Mesodermal cell (in vitro differentiated cells): ENCODE results near the gene SORT1.
A peak's percentile ranks its signal among the peaks of the same experiment; 100 is the strongest.
"Not testable (repeated sequence)": the region's sequence is repeated elsewhere in the genome, so short reads cannot be mapped to it uniquely, and the experiment has no call there.

ENCODE experiments used
- H3K27ac ChIP-seq: 2 replicates; pipeline ENCODE4 v1.7.0; 2013; ENCODE audit warnings: mild to moderate bottlenecking, low read depth, low read length, moderate library complexity; ENCODE audit not compliant: severe bottlenecking
- H3K36me3 ChIP-seq: 2 replicates; pipeline ENCODE4 v1.7.1; 2013; ENCODE audit warnings: mild to moderate bottlenecking, low read length, moderate library complexity; ENCODE audit not compliant: control insufficient read depth, insufficient read depth
- H3K4me1 ChIP-seq: one replicate; pipeline ENCODE4 v1.7.1; 2013; ENCODE audit warnings: mild to moderate bottlenecking, low read length; ENCODE audit not compliant: insufficient read depth, control insufficient read depth, poor library complexity, severe bottlenecking
- H3K4me3 ChIP-seq: 2 replicates; pipeline ENCODE4 v1.7.0; 2013; ENCODE audit warnings: low read length, control low read depth, mild to moderate bottlenecking; ENCODE audit not compliant: insufficient read depth, poor library complexity, severe bottlenecking; ENCODE audit errors: extremely low read depth
- H3K9me3 ChIP-seq: 2 replicates; pipeline ENCODE4 v1.7.1; 2013; ENCODE audit warnings: mild to moderate bottlenecking, low read length, moderate library complexity; ENCODE audit not compliant: control insufficient read depth
- WGBS, 2 experiments: methylation state at CpG; one replicate each; pipeline ENCODE4 v1.1.5; 2013; ENCODE audit warnings: missing lambda C conversion rate in 2 of 2; ENCODE audit not compliant: insufficient coverage in 2 of 2; 5-methylcytosine and 5-hydroxymethylcytosine counted together

The SORT1 gene

DNA sequence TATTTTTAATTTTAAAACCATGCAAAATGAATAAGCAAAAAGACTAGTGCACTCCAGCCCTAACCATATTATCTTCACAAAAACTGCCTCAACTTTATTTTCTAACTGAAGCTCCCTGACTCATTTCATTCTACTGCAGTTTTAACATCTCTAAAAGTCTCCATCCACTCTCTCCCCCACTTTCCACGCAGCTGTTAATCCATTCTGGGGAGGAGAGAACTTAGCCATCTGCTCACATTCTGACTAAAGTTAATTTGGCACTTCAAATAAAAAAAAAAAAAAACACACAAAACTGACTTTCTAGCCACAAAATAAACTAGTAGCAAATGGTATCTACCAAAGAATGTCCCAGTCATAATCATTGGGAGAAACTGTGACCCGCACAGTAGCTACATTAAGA, 85.5 kb downstream of the SORT1 start:
- Histone ChIP-seq H3K4me3 (no peak overlapping the region), H3K36me3 (peaks cover 16% of the 10 kb centered on the region), H3K4me1 (peaks cover 10% of the 10 kb centered on the region), H3K9me3 (no peaks in the 10 kb centered on the region), H3K27ac (no peak overlapping the region)
- WGBS, 2 experiments = 100% methylated on average over 1 of the region's 2 CpGs; no CpG with 5 or more reads in 1 of the 2 experiments

DNA sequence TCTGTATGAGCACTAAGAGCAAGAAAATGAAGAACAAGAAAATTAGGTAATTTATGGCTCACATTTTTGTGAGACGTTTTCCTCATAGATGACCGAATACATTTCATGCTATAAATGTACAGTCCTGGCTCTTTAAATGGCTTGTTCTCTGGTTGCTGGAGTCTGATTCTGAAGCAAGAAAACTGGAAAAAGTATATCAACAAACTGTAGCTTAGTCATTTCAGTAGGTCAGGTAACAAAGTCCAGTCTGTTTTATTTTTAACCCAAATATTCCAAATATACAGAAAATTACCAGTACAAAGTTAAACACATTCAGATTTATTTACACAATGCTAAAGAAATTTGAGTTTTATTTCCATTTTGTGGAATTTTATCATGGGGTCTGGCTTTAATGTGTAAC, 88.4 kb downstream of the SORT1 start:
- no peaks in the 10 kb centered on the region for H3K9me3 ChIP-seq
- H3K27ac ChIP-seq = no peak overlapping the region
- peaks cover 23% of the 10 kb centered on the region for H3K4me1 ChIP-seq
- H3K4me3 ChIP-seq = no peak overlapping the region
- peaks cover 8% of the 10 kb centered on the region for H3K36me3 ChIP-seq
- 67 to 100% methylated on average over 1 of the region's 2 CpGs for WGBS, 2 experiments

GRCh38 chr1:109307274-109308021, 90.3 kb downstream of the SORT1 start:
- 65 to 70% methylated on average over 7 to 8 of the region's 14 CpGs for WGBS, 2 experiments
- Histone ChIP-seq H3K27ac (peak overlapping the region; percentile 43), H3K36me3 (peaks cover 3% of the 10 kb centered on the region), H3K4me3 (no peak overlapping the region), H3K9me3 (no peaks in the 10 kb centered on the region), H3K4me1 (peaks cover 23% of the 10 kb centered on the region)

GRCh38 chr1:109306832-109307273, 90.9 kb downstream of the SORT1 start, which contains the start of gene MYBPHL:
Gene MYBPHL (minus strand): TSS chr1:109307011. CDS start chr1:109306991, 20 bp downstream.
- 81 to 82% methylated on average over 5 to 6 of the region's 7 CpGs for WGBS, 2 experiments

DNA sequence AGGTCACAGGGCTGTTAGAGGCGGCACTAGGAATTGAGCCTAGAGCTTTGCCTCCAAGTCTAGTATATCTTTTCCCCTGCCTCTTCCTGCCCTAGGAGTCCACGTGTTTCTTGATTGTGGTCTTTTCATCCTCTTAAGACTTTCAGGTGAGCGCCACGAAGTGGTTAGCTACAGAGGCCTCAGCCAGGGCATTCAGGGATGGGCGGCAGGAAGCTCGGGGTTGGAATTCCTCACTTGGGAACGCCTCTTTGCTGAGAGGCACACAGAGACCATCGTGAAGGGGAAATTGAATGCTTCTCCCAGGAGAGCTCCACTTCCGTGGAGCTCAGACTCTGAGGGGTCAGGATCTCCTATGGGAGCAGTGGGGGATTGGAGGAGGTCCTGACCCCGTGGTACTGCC, 91.7 kb downstream of the SORT1 start:
- WGBS, 2 experiments = 68 to 74% methylated on average over 4 of the region's 10 CpGs
- not testable (repeated sequence) for H3K36me3 ChIP-seq, H3K27ac ChIP-seq, H3K9me3 ChIP-seq, H3K4me3 ChIP-seq
- peaks cover 23% of the 10 kb centered on the region for H3K4me1 ChIP-seq

More at GRCh38 chr1:109306832-109307273, 90.9 kb downstream of the SORT1 start, which contains the start of gene MYBPHL:
- Histone ChIP-seq H3K9me3 (no peaks in the 10 kb centered on the region), H3K36me3 (no peaks in the 10 kb centered on the region), H3K27ac (peak within 1 kb of the TSS; percentile 43), H3K4me3 (no peak within 1 kb of the TSS), H3K4me1 (peaks cover 23% of the 10 kb centered on the region)

GRCh38 chr1:109304226-109304920, 93.3 kb downstream of the SORT1 start:
- Histone ChIP-seq H3K36me3 (no peaks in the 10 kb centered on the region), H3K9me3 (no peaks in the 10 kb centered on the region), H3K4me1 (peaks cover 28% of the 10 kb centered on the region), H3K27ac (no peak overlapping the region), H3K4me3 (no peak overlapping the region)
- WGBS, 2 experiments = 88 to 100% methylated on average over 1 to 6 of the region's 8 CpGs

- H3K36me3 ChIP-seq = no peaks in the 10 kb centered on the region
- peaks cover 30% of the 10 kb centered on the region for H3K4me1 ChIP-seq
- no peaks in the 10 kb centered on the region for H3K9me3 ChIP-seq
- WGBS, 2 experiments = 91% methylated on average over 5 of the region's 5 CpGs
- no peak overlapping the region for H3K4me3 ChIP-seq
- H3K27ac ChIP-seq = no peak overlapping the region
Observed at GRCh38 chr1:109301874-109302273, 95.8 kb downstream of the SORT1 start.

DNA sequence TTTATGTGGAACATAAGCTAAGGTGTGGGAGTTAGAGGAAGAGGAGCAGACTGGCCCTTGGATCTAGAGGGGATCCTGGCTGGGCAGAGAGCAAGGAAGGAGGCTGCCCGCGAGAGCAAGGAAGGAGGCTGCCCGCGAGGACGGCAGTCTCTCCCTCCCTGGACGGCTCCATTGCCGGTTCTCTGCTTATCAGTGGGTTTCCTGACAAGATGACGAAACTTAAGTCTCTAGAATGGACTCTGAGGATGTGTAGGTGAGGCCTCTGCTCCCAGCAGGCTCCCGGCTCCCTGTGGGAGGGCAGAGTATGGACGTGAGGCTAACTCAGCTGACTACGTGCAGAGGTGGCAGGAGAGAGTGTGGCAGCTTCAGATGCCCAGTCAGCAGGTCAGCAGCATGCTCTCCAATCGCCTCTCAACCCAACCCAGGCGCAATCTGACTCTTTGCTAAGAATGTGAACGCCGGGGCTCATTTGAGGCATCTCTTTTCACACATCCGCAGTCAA, 97.0 kb downstream of the SORT1 start:
- Histone ChIP-seq H3K4me1 (peaks cover 22% of the 10 kb centered on the region), H3K4me3 (no peak overlapping the region), H3K9me3 (no peaks in the 10 kb centered on the region), H3K27ac (no peak overlapping the region), H3K36me3 (no peaks in the 10 kb centered on the region)
- 88 to 89% methylated on average over 9 to 12 of the region's 16 CpGs for WGBS, 2 experiments

DNA sequence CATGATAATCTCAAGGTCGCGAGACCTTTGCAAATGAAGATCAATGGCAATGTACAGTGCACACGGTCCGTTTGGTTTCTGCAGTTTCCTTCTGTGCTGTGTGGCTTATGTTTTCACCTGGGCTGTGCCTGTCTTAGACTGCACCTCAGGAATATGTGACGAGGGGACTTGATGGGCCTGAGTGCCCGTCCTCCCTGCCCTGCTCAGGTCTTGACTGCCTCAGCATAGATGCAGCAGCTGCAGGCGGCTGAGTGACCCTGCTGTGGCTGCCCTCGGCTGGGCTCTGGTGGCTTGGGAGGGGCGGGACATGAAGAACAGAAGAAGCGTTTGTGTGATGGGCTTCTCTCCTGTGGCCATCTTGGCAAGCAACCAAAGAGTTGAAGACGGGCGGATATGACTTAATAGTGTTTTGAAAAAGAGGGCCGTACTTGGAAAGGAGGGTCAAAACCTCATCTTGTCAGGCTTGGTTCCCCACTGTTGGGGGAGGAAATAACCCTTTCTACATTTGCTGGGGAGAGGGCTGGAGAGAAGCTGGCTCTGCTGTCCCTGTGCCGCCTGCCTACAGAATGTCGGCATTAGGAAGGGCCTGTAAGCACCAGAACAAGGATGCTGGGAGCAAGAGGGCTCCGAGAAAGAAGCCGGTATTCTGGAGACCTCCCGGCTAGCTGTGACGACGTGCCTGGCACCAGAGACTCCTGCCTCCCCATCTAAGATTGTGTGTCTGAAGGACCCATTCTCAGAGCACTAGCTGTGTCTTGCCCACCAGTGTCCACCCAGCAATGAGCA, 98.0 kb downstream of the SORT1 start:
- Histone ChIP-seq H3K4me1 (peaks cover 22% of the 10 kb centered on the region), H3K9me3 (no peaks in the 10 kb centered on the region), H3K36me3 (no peaks in the 10 kb centered on the region), H3K4me3 (no peak overlapping the region), H3K27ac (no peak overlapping the region)
- 90 to 92% methylated on average over 17 to 20 of the region's 20 CpGs for WGBS, 2 experiments
